ENCODE measurements around the gene FIGNL1. TPM values are rescaled to one million over a fixed set of nuclear protein-coding genes. Genes with fewer than 3 reads are reported as not detected.

Gene FIGNL1
- total and polyA plus RNA-seq, 2 donors (not counting 3 experiments of a cell fraction or from before 2014, with no cell fraction given), result 20.8 to 49.3 TPM

GRCh38 chr7:50463035-50463434 is 12.9 kb upstream of the FIGNL1 start:
- H3K9me3 ChIP-seq (replicated peaks; ENCODE audit: control insufficient read depth, insufficient read depth, low read length), result no peaks in the 10 kb centered on the region
- H3K4me1 ChIP-seq (ENCODE audit: control insufficient read depth, extremely low read depth, insufficient read depth, low read length), result peaks cover 7% of the 10 kb centered on the region
- H3K27me3 ChIP-seq (ENCODE audit: control insufficient read depth in 2 of 2, insufficient read depth in 2 of 2, low read length in 2 of 2), result peaks cover 0 to 5% of the 10 kb centered on the region in 2 experiments
- FAIRE-seq (no peak), DNase-seq (ENCODE audit: low read depth, low spot score) (no peak)
- ChIA-PET CTCF (interaction anchor here (0.9 to 1.6 kb wide), 3 partner anchors 258 to 700 kb away, joined by 3 to 9 read pairs (median 5); no protein-coding TSS in a partner anchor), POLR2A (no interaction called here)
- dilution Hi-C loops (cut with MboI; ENCODE audit: extremely low pct_ligation_motif_present, low sequenced_read_pairs) (no loop called here), intact Hi-C loops (cut with micrococcal nuclease) (no loop called here)
- no peak overlapping the region for H3K4me3 ChIP-seq (replicated peaks in 1 of 3; ENCODE audit: insufficient read depth in 1 of 3, low read depth in 1 of 3, low read length in 3 of 3)
- H3K9me1 ChIP-seq (replicated peaks; ENCODE audit: control insufficient read depth, extremely low read depth, insufficient read depth, low read length), result no peaks in the 10 kb centered on the region
- no peaks in the 10 kb centered on the region for H3K79me2 ChIP-seq (ENCODE audit: control insufficient read depth, insufficient read depth, low read length)
- no peak overlapping the region for H3K9ac ChIP-seq (replicated peaks; ENCODE audit: extremely low read depth, insufficient read depth, low read length)
- BruUV-seq (replicated peaks), result no TSS peak
- H4K20me1 ChIP-seq (replicated peaks; ENCODE audit: control insufficient read depth, extremely low read depth, insufficient read depth, low read length), result no peaks in the 10 kb centered on the region
- no peaks in the 10 kb centered on the region for H3K36me3 ChIP-seq (ENCODE audit: control insufficient read depth in 2 of 2, extremely low read depth in 1 of 2, insufficient read depth in 2 of 2, low read length in 2 of 2)
- no peak overlapping the region for H3K4me2 ChIP-seq (ENCODE audit: insufficient read depth, low read length)
- H3K27ac ChIP-seq (ENCODE audit: insufficient read depth, low read depth, low read length), result no peak overlapping the region
- no peak overlapping the region for H2AFZ ChIP-seq (ENCODE audit: low read depth, low read length)
- no peak for TF ChIP-seq POLR2A (IDR thresholded peaks at IDR 0.05; ENCODE audit: low read depth, low read length)
- TF ChIP-seq FOS (IDR thresholded peaks at IDR 0.05; ENCODE audit: borderline replicate concordance, insufficient read depth, low read length), result no peak
- TF ChIP-seq JUN (IDR thresholded peaks at IDR 0.05; ENCODE audit: borderline replicate concordance, insufficient read depth, insufficient read length, low read depth), result no peak
- no peak for TF ChIP-seq POLR2AphosphoS5 (IDR thresholded peaks at IDR 0.05; ENCODE audit: insufficient read depth, low read depth, low read length)
- TF ChIP-seq MAX (IDR thresholded peaks at IDR 0.05; ENCODE audit: insufficient read depth, insufficient read length), result no peak
- TF ChIP-seq EZH2 (IDR thresholded peaks at IDR 0.05; ENCODE audit: borderline replicate concordance, low read depth, low read length, severe bottlenecking), result no peak
- TF ChIP-seq CTCF (IDR thresholded peaks at IDR 0.05; ENCODE audit: extremely low read depth in 1 of 2, insufficient read depth in 1 of 2, low read depth in 1 of 2, low read length in 2 of 2), result no peak
- TF ChIP-seq GATA2 (IDR thresholded peaks at IDR 0.05; ENCODE audit: insufficient read depth, insufficient read length, low read depth, low read length), result no peak
- no peak for TF ChIP-seq MYC (IDR thresholded peaks at IDR 0.05; ENCODE audit: low read depth, low read length)

Data from endothelial cell of umbilical vein (primary cell).